GM23248 (cell line): Measurements from ENCODE around the gene PPP1R3F. TPM values are rescaled to one million over a fixed set of nuclear protein-coding genes. Genes with fewer than 3 reads are reported as not detected.
"Not testable (repeated sequence)": the region's sequence is repeated elsewhere in the genome, so short reads cannot be mapped to it uniquely, and the experiment has no call there.

Source experiments
- DNase-seq: peaks from one replicate; pipeline ENCODE4 v3.0.0-alpha.2; 2015
- H2AFZ ChIP-seq: fragments of 200-600 bp; sonication (generic); 2 replicates; pipeline ENCODE4 v1.6.1; 2016; ENCODE audit warnings: antibody characterized with exemption
- H3F3A ChIP-seq: fragments of 200-600 bp; sonication (generic); 2 replicates; pipeline ENCODE4 v1.6.1; 2016; ENCODE audit warnings: mild to moderate bottlenecking, antibody characterized with exemption, mixed run types; ENCODE audit not compliant: insufficient read depth
- H3K27ac ChIP-seq: fragments of 200-600 bp; sonication (generic); 2 replicates; pipeline ENCODE4 v1.5.1; 2016; ENCODE audit warnings: mild to moderate bottlenecking
- H3K27me3 ChIP-seq: fragments of 200-600 bp; sonication (generic); replicated peaks from 2 replicates; pipeline ENCODE4 v1.6.1; 2016; ENCODE audit warnings: mild to moderate bottlenecking; ENCODE audit not compliant: insufficient read depth
- H3K36me3 ChIP-seq: fragments of 200-600 bp; sonication (generic); 2 replicates; pipeline ENCODE4 v1.6.1; 2016; ENCODE audit warnings: low read depth, mild to moderate bottlenecking
- H3K4me1 ChIP-seq: fragments of 200-600 bp; sonication (generic); 2 replicates; pipeline ENCODE4 v1.6.1; 2016; ENCODE audit warnings: mild to moderate bottlenecking; ENCODE audit not compliant: insufficient read depth
- H3K4me2 ChIP-seq: fragments of 200-600 bp; sonication (generic); one replicate; pipeline ENCODE4 v1.6.1; 2016; ENCODE audit warnings: mild to moderate bottlenecking; ENCODE audit not compliant: unreplicated experiment
- H3K4me3 ChIP-seq: fragments of 200-600 bp; sonication (generic); 2 replicates; pipeline ENCODE4 v1.5.1; 2016; ENCODE audit warnings: mild to moderate bottlenecking
- H3K79me2 ChIP-seq: fragments of 200-600 bp; sonication (generic); 2 replicates; pipeline ENCODE4 v1.6.1; 2016; ENCODE audit warnings: mild to moderate bottlenecking; ENCODE audit not compliant: insufficient read depth
- H3K9ac ChIP-seq: fragments of 200-600 bp; sonication (generic); 2 replicates; pipeline ENCODE4 v1.6.1; 2016; ENCODE audit warnings: mild to moderate bottlenecking
- H3K9me2 ChIP-seq: fragments of 200-600 bp; sonication (generic); 2 replicates; pipeline ENCODE4 v1.6.1; 2016; ENCODE audit warnings: mixed run types, mild to moderate bottlenecking, moderate library complexity; ENCODE audit not compliant: insufficient read depth
- H3K9me3 ChIP-seq: fragments of 200-600 bp; sonication (generic); one replicate; pipeline ENCODE4 v1.6.1; 2017; ENCODE audit warnings: low read depth
- H4K20me1 ChIP-seq: fragments of 200-600 bp; sonication (generic); 2 replicates; pipeline ENCODE4 v1.6.0; 2016; ENCODE audit not compliant: insufficient read depth
- EZH2 ChIP-seq: fragments of 200-600 bp; sonication (generic); IDR thresholded peaks from 2 replicates; pipeline ENCODE4 v1.6.1; 2018; ENCODE audit warnings: antibody characterized with exemption, mild to moderate bottlenecking; ENCODE audit not compliant: insufficient read depth, poor library complexity, severe bottlenecking
- EZH2phosphoT487 ChIP-seq: fragments of 200-600 bp; sonication (generic); IDR thresholded peaks from 2 replicates; pipeline ENCODE4 v1.6.1; 2018; ENCODE audit warnings: antibody characterized with exemption, moderate library complexity, mild to moderate bottlenecking, low read depth; ENCODE audit not compliant: insufficient read depth
- WGBS, 2 experiments: methylation state at CpG; one replicate each; pipeline ENCODE4 v1.1.6; 2015 to 2017; ENCODE audit warnings: low lambda C conversion rate in 2 of 2, low coverage in 1 of 2; ENCODE audit errors: missing lambda C conversion rate in 2 of 2; 5-methylcytosine and 5-hydroxymethylcytosine counted together
- in situ Hi-C: fragments of 300-500 bp; cut with MboI; formaldehyde crosslinking; loops from 2 replicates; pipeline ENCODE4 v1.15.0; 2020
- polyA plus RNA-seq: library from polyadenylated mRNA; unstranded; fragments of >200 nt; fragmentation: Nextera tagmentation; extraction: Ambion mirVana; gene quantifications from 2 replicates; pipeline ENCODE4 v1.2.1, GENCODE V29; 2016
- total RNA-seq: library from RNA; depleted of rRNA; stranded (reverse); fragments of >200 nt; shearing (Covaris generic); gene quantifications from 2 replicates; pipeline ENCODE4 v1.2.3, GENCODE V29; 2014

The PPP1R3F gene
- total and polyA plus RNA-seq, 2 experiments from 2014 or later = 4.4 to 10.6 TPM

DNA sequence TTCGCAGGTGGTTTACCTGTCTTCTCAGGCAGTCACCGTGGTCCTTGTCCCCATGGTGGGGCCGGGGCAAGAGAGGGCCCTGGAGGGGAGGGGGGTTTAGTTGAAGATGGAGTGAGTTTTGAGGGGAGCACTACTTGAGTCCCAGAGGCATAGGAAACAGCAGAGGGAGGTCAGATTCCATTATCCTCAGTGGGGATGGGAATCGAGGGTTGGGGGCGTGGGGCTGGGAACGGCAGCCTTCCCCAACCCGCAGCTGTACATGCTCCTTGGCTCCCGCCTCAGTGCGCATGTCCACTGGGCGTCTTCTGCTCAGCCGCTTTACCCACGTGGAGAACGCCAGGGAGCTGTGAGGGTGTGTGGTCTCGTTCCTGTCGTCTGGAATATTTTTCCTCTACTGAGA is 33.8 kb downstream of the PPP1R3F start, which contains the start of gene GAGE10:
GAGE10 (plus strand) TSS at position 301 of the 400 bp plus-strand sequence. CDS start 1,214 bp downstream, outside the sequence.
- Histone ChIP-seq H3F3A (no peaks in the 10 kb centered on the region), H3K4me1 (no peaks in the 10 kb centered on the region), H3K79me2 (no peaks in the 10 kb centered on the region), H3K27ac (no peak within 1 kb of the TSS), H3K4me2 (no peak within 1 kb of the TSS), H3K9me2 (no peaks in the 10 kb centered on the region), H3K4me3 (no peak within 1 kb of the TSS), H4K20me1 (no peaks in the 10 kb centered on the region), H3K27me3 (no peaks in the 10 kb centered on the region), H3K9me3 (no peaks in the 10 kb centered on the region), H3K36me3 (no peaks in the 10 kb centered on the region), H2AFZ (no peak within 1 kb of the TSS), H3K9ac (no peak within 1 kb of the TSS)
- in situ Hi-C loops = no loop called here
- TF ChIP-seq EZH2phosphoT487 (no peak), EZH2 (no peak)
- DNase-seq = no peak
- 73 to 78% methylated on average over 1 to 15 of the region's 15 CpGs for WGBS, 2 experiments

DNA sequence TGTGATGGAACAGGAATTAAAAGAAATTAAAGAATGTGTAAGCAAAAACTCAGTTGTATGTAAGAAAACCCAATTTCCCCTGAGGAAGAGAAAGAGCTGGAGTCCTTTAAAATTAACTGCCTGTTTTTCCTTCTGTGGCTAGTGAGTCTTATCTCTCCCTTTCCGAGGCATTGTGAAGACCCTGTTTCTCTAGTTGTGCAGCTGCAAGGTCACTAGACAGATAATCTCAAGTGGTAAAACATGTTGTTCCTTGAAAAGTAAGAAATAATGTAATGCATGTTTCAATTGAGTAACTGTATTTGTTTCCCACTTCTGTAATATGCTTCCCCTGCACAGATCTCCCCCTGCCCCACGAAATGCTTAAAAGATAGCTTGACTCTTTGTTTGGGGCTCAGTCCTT is 38.2 kb downstream of the PPP1R3F start:
- 92 to 97% methylated on average over 2 of the region's 2 CpGs for WGBS, 2 experiments

DNA sequence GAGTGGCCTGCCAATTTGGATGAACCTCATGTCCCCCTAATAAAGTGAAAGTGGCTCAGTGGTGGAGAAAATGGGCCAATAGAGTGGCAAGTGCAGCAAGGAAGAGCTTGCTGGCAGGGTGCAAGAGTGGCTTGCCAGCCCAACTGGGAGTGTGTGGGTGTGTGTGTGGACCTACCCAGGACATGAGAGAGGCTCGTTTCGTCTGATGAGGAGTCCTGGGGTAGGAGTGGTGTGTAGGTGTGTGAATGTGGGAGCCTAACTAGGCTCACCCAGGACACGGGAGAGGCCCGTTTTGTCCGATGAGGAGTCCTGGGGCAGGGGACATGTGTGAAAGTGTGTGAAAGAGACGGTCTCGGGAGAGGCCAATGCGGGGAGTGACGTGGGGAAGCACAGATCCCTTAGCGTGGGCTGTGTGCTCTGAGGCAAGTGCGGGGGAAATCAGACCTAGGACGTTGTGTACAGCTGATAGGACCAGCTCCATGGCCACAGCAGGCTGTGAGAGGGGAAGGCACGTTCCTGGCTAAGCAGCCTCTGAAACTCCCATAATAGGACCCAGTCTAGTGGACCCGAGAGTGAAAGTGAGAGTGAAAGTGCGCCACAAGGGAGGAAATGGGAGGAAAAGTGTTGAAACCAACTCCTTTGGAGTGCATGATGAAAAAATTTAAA is 39.1 kb downstream of the PPP1R3F start:
- H3F3A ChIP-seq = no peaks in the 10 kb centered on the region
- H3K27ac ChIP-seq = no peak overlapping the region
- no peaks in the 10 kb centered on the region for H3K4me1 ChIP-seq
- H4K20me1 ChIP-seq = no peaks in the 10 kb centered on the region
- H3K27me3 ChIP-seq = no peaks in the 10 kb centered on the region
- no peaks in the 10 kb centered on the region for H3K9me2 ChIP-seq
- 10 to 12% methylated on average over 13 to 15 of the region's 15 CpGs for WGBS, 2 experiments
- in situ Hi-C loops = no loop called here
- H3K4me2 ChIP-seq = peak overlapping the region; percentile 86
- peak overlapping the region; percentile 79 for H3K4me3 ChIP-seq
- H3K79me2 ChIP-seq = no peaks in the 10 kb centered on the region
- H3K36me3 ChIP-seq = no peaks in the 10 kb centered on the region
- peak overlapping the region; percentile 96 for H2AFZ ChIP-seq
- peak; percentile 36 for DNase-seq
- H3K9me3 ChIP-seq = no peaks in the 10 kb centered on the region
- no peak for TF ChIP-seq EZH2
- TF ChIP-seq EZH2phosphoT487 = no peak
- peak overlapping the region; percentile 71 for H3K9ac ChIP-seq

More for the DNA sequence above, 38.2 kb downstream of the PPP1R3F start:
- in situ Hi-C loops, H3K4me2 ChIP-seq, H3F3A ChIP-seq, H3K36me3 ChIP-seq, H3K4me3 ChIP-seq, H3K9ac ChIP-seq, H3K27me3 ChIP-seq, DNase-seq, H3K27ac ChIP-seq, H2AFZ ChIP-seq, H3K9me2 ChIP-seq, H4K20me1 ChIP-seq, H3K79me2 ChIP-seq, H3K4me1 ChIP-seq, H3K9me3 ChIP-seq: not testable (repeated sequence)

DNA sequence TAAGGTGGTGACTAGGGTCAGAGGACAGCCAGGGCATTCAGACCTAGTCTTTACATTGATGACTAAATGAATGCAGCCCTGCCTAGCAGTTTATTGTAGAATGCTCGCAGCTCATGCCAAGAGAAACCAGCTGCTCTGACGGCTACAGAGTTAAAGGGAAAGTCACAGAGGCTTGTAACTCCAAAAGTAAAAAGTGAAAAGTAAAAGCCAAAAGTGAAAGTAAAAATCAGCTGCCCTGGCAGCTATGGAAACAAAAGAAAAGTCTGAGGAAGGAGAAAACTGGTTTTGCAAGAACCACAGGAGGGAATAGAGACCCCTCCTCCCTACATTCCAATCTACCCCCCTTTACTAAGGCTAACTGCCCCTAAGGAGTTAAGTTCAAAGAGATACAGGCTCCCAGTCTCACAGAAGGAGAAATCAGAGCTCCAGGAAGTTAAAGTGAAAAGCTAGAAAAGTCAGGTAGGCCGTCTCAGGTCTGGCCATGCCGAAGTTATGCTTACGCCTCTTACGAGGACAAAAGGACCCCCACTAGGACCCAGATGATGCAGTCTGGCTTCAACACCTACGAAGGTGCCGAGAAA is 39.9 kb downstream of the PPP1R3F start:
- WGBS, 2 experiments = 2% methylated on average over 8 of the region's 8 CpGs
- Histone ChIP-seq H3K9me3 (no peaks in the 10 kb centered on the region), H3K4me1 (no peaks in the 10 kb centered on the region), H3K9me2 (no peaks in the 10 kb centered on the region), H3K9ac (peak overlapping the region; percentile 71), H3K79me2 (no peaks in the 10 kb centered on the region), H3F3A (no peaks in the 10 kb centered on the region), H3K27me3 (no peaks in the 10 kb centered on the region), H2AFZ (peak overlapping the region; percentile 96), H3K4me2 (peak overlapping the region; percentile 86), H3K4me3 (peak overlapping the region; percentile 79), H3K36me3 (no peaks in the 10 kb centered on the region), H4K20me1 (no peaks in the 10 kb centered on the region), H3K27ac (no peak overlapping the region)
- DNase-seq = peak; percentile 50
- in situ Hi-C loops = no loop called here
- no peak for TF ChIP-seq EZH2
- TF ChIP-seq EZH2phosphoT487 = no peak
